Measurements from ENCODE around the gene IQGAP2.
"Not testable (repeated sequence)": the region's sequence is repeated elsewhere in the genome, so short reads cannot be mapped to it uniquely, and the experiment has no call there.

Gene IQGAP2

GRCh38 chr5:76414788-76415187 is 11.7 kb downstream of the IQGAP2 start:
- in situ Hi-C loops (cut with MboI; ENCODE audit: low sequenced_read_pairs) = no loop called here

- in situ Hi-C loops (cut with MboI; ENCODE audit: low sequenced_read_pairs) = no loop called here
Observed at GRCh38 chr5:76415855-76416254, 12.8 kb downstream of the IQGAP2 start.

GRCh38 chr5:76419597-76420298 is 16.7 kb downstream of the IQGAP2 start:
- in situ Hi-C loops (cut with MboI; ENCODE audit: low sequenced_read_pairs) = no loop called here

DNA sequence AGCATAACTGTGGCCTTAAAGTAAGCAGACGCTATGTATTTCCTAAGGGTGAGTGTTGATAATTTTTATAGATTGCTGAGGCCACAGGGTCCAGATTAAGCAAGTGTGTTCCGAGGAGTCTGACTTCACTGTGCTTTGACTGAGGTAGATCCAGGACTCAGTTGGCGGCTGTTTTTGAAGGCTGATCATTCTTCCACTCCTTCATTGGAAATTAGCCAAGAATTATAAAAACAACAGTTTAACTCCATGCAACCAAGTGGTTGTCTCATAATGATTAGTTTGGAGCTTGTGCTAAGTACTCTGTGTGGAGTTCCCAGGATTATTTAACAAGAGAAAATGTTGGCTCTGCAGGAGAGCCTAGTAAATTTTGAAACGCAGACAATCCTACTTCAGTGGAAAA is 19.1 kb downstream of the IQGAP2 start:
- in situ Hi-C loops (cut with MboI; ENCODE audit: low sequenced_read_pairs) = no loop called here

- in situ Hi-C loops (cut with MboI; ENCODE audit: low sequenced_read_pairs) = no loop called here
Observed at GRCh38 chr5:76422742-76423141, 19.7 kb downstream of the IQGAP2 start.

GRCh38 chr5:76425146-76425545 is 22.1 kb downstream of the IQGAP2 start:
- in situ Hi-C loops (cut with MboI; ENCODE audit: low sequenced_read_pairs) = no loop called here

GRCh38 chr5:76425928-76426804 is 23.1 kb downstream of the IQGAP2 start:
- in situ Hi-C loops (cut with MboI; ENCODE audit: low sequenced_read_pairs) = no loop called here

DNA sequence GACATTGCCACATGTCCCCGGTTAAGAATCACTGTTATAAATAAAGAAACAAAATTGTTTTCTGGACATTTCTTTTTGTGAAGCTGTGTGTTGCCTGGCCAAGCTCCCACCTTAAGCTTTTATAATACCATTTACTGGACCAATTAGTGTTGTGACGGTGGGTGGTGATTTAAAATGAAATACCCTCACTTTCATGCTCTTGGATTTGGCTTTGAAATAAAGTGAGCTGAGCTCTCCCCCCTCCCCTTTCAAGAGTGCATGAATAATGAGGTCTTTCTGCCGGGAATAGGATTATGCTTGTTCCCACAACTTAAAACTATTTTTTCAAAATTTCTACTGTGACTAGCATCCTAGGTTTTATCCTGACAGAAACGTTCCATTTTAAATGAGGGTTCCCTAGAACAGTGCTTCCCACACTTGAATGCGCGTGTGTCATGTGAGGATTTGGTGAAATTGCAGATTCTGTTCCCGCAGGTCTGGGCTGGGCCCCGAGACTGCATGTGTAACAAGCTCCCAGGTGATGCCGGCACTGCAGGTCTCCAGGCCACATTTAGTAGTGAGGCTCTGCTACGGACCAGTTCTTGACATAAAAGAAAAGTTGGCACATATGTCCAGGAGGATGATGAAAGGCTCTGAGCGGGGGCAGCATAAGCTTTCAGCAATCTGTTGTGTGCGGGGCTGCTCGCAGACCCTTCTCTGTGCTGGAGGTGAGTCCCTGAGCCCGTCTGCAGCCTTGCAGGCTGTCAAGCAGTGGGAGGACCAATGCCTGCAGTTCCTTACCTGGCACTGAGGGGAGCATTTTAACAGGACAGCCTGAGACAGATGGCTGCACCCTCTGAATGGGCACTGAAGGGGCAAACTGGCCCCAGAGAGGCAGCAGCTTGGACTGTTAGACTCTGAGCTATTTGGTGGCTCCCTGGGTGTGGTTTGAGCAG is 24.4 kb downstream of the IQGAP2 start:
- in situ Hi-C loops (cut with MboI; ENCODE audit: low sequenced_read_pairs) = no loop called here

DNA sequence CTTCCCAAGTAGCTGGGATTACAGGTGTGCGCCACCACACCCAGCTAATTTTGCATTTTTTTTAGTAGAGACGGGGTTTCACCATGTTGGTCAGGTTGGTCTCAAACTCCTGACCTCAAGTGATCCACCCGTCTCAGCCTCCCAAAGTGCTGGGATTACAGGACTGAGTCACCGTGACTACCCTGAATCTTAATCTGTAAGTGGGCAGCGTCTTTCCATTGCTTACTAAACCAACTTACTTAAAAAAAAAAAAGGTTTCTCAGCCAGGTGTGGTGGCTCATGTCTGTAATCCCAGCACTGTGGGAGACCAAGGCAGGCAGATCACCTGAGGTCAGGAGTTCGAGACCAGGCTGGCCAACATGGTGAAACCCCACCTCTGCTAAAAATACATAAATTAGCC is 25.5 kb downstream of the IQGAP2 start:
- in situ Hi-C loops (cut with MboI; ENCODE audit: low sequenced_read_pairs) = not testable (repeated sequence)

GRCh38 chr5:76433261-76433660 is 30.2 kb downstream of the IQGAP2 start:
- in situ Hi-C loops (cut with MboI; ENCODE audit: low sequenced_read_pairs) = no loop called here

DNA sequence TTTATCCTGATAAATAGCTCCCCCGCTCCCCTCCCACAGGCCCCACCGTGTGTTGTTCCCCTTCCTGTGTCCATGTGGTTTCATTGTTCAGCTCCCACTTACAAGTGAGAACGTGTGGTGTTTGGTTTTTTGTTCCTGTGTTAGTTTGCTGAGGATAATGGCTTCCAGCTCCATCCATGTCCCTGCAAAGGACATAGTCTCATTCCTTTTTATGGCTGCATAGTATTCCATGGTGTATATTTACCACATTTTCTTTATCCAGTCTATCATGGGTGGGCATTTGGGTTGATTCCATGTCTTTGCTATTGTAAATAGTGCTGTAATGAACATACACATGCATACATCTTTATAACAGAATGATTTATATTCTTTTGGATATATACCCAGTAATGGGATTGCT is 34.4 kb downstream of the IQGAP2 start:
- in situ Hi-C loops (cut with MboI; ENCODE audit: low sequenced_read_pairs) = not testable (repeated sequence)

DNA sequence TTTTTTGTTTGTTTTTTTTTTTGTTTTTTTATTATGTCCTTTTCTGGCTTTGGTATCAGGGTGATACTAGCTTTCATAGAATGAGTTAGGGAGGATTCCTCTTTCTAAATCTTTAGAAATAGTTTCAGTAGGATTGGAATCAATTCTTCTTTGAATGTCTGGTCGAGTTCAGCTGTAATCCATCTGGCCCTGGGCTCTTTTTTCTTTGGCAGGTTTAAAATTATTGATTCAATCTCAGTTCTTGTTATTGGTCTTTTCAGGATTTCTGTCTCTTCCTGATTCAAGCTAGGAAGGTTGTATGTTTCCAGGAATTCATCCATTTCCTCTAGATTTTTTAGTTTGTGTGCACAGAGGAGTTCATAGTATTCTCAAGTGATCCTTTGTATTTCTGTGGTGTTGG is 34.9 kb downstream of the IQGAP2 start:
- in situ Hi-C loops (cut with MboI; ENCODE audit: low sequenced_read_pairs) = no loop called here

DNA sequence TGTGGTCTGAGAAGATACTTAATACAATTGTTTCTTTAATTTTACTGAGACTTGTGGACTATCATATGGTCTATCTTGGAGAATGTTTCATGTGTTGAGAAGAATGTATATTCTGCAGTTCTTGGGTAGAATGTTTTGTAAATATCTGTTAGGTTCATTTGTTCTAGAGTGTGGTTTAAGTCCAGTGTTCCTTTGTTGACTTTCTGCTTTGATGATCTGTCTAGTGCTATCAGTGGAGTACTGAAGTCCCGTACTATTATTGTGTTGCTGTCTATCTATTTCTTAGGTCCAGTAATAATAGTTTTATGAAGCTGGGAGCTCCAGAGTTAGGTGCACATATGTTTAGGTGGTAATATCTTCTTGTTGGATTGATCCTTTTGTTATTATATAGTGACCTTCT is 36.1 kb downstream of the IQGAP2 start:
- in situ Hi-C loops (cut with MboI; ENCODE audit: low sequenced_read_pairs) = no loop called here

GRCh38 chr5:76439929-76440328 is 36.8 kb downstream of the IQGAP2 start:
- in situ Hi-C loops (cut with MboI; ENCODE audit: low sequenced_read_pairs) = no loop called here

DNA sequence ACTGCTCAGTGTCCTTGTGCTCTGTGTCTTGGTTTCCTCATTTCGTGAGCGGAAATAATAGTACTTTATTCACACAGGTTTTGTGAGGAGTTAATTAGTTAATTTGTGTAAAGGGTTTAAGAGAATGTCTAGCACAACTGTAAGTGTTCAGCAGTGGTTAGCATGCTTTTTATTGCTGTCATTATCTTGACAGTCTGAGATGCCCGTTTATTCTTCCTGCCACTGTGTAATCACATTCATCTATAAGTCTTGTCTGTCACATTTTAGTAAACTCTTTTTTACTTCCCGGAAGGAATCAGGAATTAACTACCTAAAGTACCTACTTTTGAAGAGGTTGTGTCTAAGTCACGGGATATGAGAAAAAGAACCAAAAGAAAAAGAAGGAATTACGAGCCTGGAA is 38.0 kb downstream of the IQGAP2 start:
- in situ Hi-C loops (cut with MboI; ENCODE audit: low sequenced_read_pairs) = no loop called here

DNA sequence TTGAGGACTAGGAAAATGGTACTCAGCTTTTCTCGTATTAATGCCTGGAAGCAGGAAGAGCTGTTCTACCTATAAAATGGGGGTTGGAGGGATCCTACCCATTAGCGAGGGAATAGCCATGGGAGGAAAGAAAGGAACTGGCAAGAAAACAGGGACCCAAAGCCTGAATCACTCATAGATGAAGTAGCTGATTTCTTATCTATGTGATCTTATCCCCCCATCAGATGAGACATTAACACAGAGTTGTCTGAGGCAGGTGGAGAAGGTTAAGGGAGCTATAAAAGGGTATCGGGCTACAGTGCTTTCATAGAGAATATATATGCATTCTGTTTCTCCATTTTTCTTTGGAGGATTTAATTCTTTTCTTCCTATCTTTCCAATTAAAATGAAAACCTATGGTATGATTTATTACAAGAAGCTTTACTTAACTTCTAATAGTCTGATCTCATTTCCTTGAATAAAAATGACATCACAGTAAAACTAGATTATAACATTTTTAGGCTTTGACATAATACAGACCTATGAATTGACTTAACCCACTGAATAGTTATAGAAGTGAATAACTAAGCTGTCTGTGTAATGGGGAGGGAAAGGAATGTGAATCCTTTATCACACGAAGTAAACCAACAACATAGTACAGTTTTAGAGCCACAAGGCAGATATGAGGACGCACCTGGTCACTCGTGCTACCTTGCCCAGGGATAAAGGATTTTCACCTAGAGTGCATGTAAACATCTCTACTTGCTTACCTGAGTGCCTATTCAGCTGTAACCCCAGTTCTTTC is 39.0 kb downstream of the IQGAP2 start:
- in situ Hi-C loops (cut with MboI; ENCODE audit: low sequenced_read_pairs) = no loop called here

- in situ Hi-C loops (cut with MboI; ENCODE audit: low sequenced_read_pairs) = no loop called here
Observed at GRCh38 chr5:76443066-76443800, 40.1 kb downstream of the IQGAP2 start.

DNA sequence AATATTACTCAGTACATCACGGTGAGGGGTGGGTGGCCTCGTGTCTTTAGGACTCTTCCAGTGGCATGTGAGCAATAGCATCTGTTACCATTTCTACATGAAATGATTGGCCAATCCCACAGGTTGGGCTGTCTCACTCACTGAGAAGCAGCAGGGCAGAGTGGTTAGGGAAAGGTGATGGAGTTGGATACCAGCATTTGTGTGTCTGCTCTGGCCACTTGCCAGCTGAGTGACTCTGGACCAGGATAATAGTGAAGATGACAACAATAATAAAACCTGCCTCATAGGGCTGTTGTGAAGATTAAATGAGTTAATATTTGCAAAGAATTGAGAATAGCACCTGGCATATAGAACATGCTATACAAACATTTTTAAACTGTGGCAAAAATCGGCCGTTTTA is 42.0 kb downstream of the IQGAP2 start:
- in situ Hi-C loops (cut with MboI; ENCODE audit: low sequenced_read_pairs) = no loop called here

- in situ Hi-C loops (cut with MboI; ENCODE audit: low sequenced_read_pairs) = no loop called here
Observed at GRCh38 chr5:76445830-76446229, 42.7 kb downstream of the IQGAP2 start.

GRCh38 chr5:76446776-76447175 is 43.7 kb downstream of the IQGAP2 start:
- in situ Hi-C loops (cut with MboI; ENCODE audit: low sequenced_read_pairs) = no loop called here
